Muscle layer of duodenum (tissue), 2 donors: ENCODE data around the gene POTEF.
"Not testable (repeated sequence)": the region's sequence is repeated elsewhere in the genome, so short reads cannot be mapped to it uniquely, and the experiment has no call there.

Experiments
- H3K27ac ChIP-seq: one replicate; pipeline ENCODE4 v1.7.0; 2013; ENCODE audit warnings: mild to moderate bottlenecking, low read length
- H3K27me3 ChIP-seq: one replicate; pipeline ENCODE4 v1.7.0; 2013; ENCODE audit warnings: low read depth, mild to moderate bottlenecking, control low read depth, low read length
- H3K36me3 ChIP-seq, 2 donors: one replicate each; pipeline ENCODE4 v1.7.0; 2013; ENCODE audit warnings: low read length in 2 of 2, control low read depth in 1 of 2, mild to moderate bottlenecking in 1 of 2; ENCODE audit not compliant: insufficient read depth in 2 of 2, control insufficient read depth in 1 of 2
- H3K4me1 ChIP-seq, 2 donors: one replicate each; pipeline ENCODE4 v1.7.0; 2013; ENCODE audit warnings: low read length in 2 of 2, mild to moderate bottlenecking in 2 of 2, control low read depth in 1 of 2, moderate library complexity in 1 of 2; ENCODE audit not compliant: insufficient read depth in 2 of 2, control insufficient read depth in 1 of 2
- H3K4me3 ChIP-seq, 2 donors: one replicate each; pipeline ENCODE4 v1.7.0; 2013; ENCODE audit warnings: low read length in 2 of 2, low read depth in 1 of 2, mild to moderate bottlenecking in 1 of 2
- H3K9me3 ChIP-seq, 2 donors: one replicate each; pipeline ENCODE4 v1.7.0; 2013; ENCODE audit warnings: low read length in 2 of 2, control low read depth in 1 of 2, mild to moderate bottlenecking in 1 of 2; ENCODE audit not compliant: control insufficient read depth in 1 of 2
- donor health status: healthy.

The POTEF gene

DNA sequence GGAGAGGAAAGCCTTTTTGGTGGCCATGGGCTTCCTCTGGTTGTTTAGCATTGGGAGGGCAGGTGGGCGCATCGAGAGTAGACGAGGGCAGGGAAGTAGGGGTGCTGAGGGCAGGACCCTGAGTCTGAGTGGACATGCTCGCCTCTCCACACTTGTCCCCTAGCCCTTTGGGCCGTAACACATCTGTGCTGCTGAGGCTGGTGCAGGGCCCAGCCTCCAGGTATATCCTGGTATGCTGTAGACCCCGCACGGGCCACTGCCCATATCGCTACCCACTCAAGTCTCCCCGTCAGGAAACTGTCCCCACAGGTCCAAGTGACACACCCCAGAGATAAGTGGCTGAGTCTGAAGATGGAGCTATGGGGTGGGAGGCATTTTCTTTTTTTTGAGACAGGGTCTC, 29.6 kb upstream of the POTEF start:
- H3K36me3 ChIP-seq, result peaks cover 0 to 49% of the 10 kb centered on the region in 2 donors
- H3K27ac ChIP-seq, result no peak overlapping the region

DNA sequence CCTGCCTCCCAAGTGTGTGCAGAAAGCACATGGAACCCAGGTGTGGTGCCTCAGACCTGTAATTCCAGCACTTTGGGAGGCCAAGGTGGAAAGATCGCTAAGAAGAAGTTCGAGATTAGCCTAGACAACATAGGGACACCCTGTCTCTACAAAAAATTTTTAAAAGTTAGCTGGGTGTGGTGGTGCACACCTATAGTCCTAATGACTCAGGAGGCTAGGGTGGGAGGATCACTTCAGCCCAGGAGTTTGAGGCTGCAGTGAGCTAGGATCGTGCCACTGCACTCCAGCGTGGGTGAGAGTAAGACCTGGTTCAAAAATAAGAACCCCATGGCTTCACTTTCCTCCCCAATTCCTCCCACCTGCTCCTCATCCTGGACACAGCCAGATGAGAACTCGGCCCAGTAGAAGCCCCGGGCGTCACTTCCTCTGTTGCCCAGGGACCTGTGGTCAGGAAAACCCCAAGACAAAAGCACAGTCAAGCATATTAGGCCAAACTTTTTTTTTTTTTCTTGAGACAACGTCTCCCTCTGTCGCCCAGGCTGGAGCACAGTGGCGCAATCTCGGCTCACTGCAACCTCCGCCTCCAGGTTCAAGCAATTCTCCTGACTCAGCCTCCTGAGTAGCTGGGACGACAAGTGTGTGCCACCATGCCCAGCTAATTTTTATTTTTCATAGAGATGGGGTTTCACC, 28.9 kb upstream of the POTEF start:
- not testable (repeated sequence) for H3K27ac ChIP-seq, H3K9me3 ChIP-seq, H3K27me3 ChIP-seq, H3K4me3 ChIP-seq, H3K4me1 ChIP-seq
- H3K36me3 ChIP-seq, result peaks cover 0 to 50% of the 10 kb centered on the region in 2 donors

More for the DNA sequence above, 29.6 kb upstream of the POTEF start:
- H3K4me3 ChIP-seq, result no peak overlapping the region
- H3K27me3 ChIP-seq, result no peaks in the 10 kb centered on the region
- H3K9me3 ChIP-seq, result no peaks in the 10 kb centered on the region
- H3K4me1 ChIP-seq, result no peaks in the 10 kb centered on the region

DNA sequence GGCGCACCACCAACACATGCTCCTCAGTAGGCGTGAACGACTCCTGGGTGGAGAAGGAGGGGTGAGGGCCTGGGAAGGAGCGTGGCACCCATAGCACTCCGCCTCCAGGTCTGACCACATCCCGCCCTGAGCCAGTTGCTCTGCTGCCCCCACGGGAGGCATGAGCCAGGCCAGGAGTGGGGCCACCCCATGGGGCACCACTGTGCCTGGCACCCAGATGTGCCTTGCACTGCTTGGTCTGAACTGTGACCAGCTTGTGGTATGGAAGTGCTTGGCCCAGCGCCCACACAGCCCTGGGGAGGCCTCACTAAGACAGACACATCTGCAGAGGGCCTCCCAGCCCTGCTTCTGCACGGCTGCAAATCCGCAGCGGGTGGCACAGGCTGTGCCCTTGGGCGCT, 28.3 kb upstream of the POTEF start:
- H3K27me3 ChIP-seq, H3K27ac ChIP-seq, H3K4me1 ChIP-seq, H3K9me3 ChIP-seq, H3K4me3 ChIP-seq: not testable (repeated sequence)
- H3K36me3 ChIP-seq, result peaks cover 0 to 51% of the 10 kb centered on the region in 2 donors

DNA sequence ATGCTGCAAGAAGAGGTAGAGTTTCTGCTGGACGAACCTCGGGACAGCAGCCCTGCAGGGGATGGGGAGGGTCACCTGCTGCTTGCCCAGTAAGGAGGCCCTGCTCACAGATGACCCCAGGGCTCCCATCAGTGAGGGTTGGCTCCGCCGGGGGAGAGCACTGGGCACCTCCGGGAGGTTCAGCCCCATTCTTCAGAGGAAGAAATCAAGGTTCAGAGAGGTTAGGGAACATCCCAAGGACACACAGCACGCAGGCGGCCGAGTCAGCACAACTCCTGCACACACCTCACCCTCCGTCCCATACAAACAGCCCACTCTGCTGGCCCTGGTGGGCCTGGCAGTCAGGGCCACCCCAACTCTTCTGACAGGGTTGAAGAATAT, 27.6 kb upstream of the POTEF start:
- H3K4me1 ChIP-seq, result no peaks in the 10 kb centered on the region
- H3K4me3 ChIP-seq, result no peak overlapping the region
- peaks cover 0 to 56% of the 10 kb centered on the region in 2 donors for H3K36me3 ChIP-seq
- H3K27me3 ChIP-seq, result no peaks in the 10 kb centered on the region
- no peaks in the 10 kb centered on the region for H3K9me3 ChIP-seq
- H3K27ac ChIP-seq, result no peak overlapping the region

DNA sequence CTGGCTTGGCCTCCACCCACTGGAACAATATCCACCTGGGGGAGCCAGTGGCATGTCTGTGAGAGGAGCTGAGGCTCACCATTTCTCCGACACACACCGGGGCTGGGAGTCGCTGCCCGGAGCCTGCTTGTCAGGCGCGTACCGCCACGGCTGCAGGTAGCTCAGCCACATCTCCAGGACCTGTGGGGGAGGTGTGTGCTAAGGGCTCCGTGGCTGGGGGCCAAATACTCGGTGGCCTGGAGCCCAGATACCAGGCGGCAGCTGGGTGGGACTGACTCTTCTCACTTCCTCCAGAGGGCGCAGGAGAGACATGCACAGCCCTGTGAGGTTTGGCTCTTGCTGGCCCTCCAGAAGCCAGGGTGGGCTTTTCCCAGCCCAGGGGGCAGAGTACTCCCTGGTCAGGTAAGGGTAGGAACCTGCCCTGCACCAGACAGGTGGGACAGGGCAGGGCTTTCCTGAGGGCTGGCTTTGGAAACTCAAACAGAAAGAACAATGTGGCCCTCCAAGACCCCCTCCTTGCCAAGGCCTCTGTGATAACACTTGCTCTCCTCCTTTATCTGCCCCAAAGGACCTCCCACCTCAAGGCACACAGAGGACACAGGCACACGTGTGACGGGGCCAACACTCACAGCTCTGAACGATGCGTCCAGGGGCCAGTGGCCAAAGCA, 27.1 kb upstream of the POTEF start:
- not testable (repeated sequence) for H3K4me3 ChIP-seq, H3K4me1 ChIP-seq, H3K27me3 ChIP-seq, H3K9me3 ChIP-seq, H3K27ac ChIP-seq
- H3K36me3 ChIP-seq, result peaks cover 0 to 56% of the 10 kb centered on the region in 2 donors

DNA sequence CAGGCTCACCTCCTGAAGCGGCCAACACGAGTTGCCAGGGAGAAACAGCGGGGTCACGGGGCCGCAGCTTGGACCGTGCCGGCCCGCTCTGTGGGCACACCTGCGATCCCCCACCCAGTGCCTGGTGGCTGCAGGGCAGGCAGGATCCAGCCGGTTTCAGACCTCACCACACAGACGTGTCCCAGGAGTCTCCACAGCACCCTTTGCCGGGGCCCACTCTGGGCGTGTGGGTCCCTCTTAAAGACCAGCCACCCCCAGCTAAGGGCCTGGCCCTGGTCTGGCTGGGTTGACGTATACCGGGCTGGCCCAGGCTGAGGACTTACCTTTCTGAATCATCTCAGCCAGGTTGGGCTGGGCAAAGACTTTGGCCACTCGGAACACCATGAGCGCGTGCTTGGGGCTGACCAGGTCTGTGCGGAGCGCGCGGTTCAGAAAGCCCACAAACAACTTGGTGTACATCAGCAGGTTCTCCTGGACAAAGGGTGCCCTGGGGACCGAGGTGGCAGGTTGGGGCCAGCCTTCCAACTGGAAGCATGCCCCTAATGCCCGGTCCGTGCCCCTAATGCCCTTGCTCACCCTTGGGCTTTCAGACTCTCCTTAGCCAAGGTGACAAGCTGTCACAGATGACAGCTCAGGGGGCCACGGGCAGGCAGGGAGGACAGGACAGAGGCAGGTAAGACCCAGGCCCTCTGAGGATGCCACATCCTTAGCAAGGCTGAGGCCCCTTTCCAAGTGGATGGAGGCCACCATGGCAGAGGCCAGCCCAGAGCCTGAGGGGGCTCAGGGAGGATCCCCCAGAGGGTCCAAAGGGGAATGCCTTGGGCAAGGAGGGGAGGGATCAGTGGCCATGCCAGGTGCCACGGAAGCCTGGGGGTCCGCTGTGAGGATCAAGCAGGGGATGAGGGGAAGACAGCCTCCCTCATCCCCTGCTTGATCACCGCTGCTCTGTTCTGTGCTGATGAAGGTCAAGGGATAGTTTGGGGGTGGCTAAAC, 26.0 kb upstream of the POTEF start:
- peaks cover 0 to 53% of the 10 kb centered on the region in 2 donors for H3K36me3 ChIP-seq

DNA sequence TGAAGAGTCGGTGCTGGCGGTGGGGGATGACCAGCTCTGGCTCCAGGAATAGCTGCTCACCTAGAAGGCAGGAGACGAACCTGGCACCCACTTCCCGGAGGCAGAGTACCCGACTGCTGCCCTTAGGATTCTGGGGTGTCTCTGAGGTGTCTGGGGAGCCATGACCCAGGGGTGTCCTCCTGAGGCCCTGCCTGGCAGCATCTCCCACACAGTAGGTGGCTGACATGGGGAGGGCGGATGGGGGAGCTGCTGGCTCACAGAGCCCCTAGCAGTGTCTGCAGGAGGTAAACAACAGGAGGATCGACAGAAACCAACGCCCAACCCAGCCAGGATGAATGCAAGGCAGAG, 25.4 kb upstream of the POTEF start:
- H3K4me3 ChIP-seq, H3K9me3 ChIP-seq, H3K27me3 ChIP-seq, H3K27ac ChIP-seq, H3K4me1 ChIP-seq: not testable (repeated sequence)
- H3K36me3 ChIP-seq, result peaks cover 0 to 46% of the 10 kb centered on the region in 2 donors

More for the DNA sequence above, 26.0 kb upstream of the POTEF start:
- Histone ChIP-seq H3K4me1 (no peaks in the 10 kb centered on the region), H3K9me3 (no peaks in the 10 kb centered on the region), H3K4me3 (no peak overlapping the region), H3K27me3 (no peaks in the 10 kb centered on the region), H3K27ac (no peak overlapping the region)

DNA sequence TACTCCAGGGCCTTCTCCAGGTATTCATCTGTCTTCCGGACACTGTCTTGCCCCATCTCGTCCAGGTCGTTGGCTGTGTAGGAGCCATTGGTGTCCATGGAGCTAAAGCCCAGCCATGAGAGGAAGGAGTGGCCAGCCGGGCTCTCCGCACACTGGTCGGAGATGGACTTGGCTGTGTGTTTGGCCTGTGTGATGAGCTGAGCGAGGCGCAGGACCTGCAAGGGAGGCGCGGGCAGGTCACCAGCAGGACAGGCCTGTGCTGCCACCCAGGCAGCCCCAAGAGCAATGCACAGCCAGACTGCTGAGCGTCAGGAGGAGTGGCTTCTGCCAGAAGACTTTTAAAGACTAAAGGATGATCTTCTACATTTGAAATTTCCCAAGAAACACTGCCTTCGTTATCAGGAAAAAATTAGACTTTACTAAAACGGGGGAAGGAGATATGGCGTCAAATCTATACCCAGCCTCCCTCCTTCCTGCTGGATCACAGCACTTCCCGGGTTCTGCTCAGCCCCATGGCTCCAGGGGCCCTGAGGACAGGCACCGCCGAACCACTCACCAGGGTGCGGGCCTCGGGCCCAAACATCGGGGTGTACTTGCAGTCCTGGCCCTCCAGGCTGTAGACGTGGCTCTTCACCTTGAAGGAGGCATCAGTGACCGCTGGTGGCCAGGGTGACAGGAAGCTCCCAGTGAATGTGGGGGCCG, 24.9 kb upstream of the POTEF start:
- H3K4me3 ChIP-seq, H3K27ac ChIP-seq, H3K27me3 ChIP-seq, H3K9me3 ChIP-seq, H3K4me1 ChIP-seq: not testable (repeated sequence)
- peaks cover 0 to 43% of the 10 kb centered on the region in 2 donors for H3K36me3 ChIP-seq

DNA sequence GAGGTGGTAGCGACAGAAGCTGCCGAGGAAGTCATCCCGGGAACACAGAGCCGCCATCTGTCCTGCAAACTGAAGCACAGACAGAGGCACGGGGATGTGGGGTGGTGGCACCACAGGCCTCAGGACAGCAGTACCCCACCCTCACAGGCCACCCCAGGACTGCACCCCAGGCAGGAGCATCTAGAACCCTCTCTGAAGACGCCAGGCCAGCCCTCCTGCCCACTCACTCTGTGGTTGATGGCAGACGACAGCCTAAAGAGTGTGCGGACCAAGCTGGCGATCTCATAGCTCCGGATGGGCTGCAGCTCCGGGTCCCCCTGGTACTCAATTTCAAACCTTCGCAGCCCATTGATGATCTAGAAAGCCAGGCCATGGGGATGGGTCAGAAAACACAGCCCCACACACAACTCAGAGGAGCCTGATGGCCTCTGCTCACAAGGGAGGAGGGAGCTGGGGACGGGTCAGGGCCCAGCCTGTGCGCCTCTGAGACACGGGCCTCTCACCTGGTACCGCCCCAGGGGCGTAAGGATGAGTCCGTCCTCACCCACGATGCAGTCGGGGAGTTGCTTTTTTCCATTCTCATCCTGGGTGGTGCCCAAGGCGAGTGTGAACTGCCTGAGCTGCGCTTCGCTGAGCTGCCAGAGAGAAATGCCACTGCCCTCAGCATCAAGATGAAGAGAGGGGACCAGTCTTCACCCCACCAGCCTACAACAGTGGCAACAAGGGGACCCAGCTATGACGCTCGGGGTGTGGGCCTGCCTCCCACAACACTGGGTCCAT, 24.0 kb upstream of the POTEF start:
- H3K4me1 ChIP-seq, result no peaks in the 10 kb centered on the region
- H3K4me3 ChIP-seq, result no peak overlapping the region
- no peak overlapping the region for H3K27ac ChIP-seq
- H3K36me3 ChIP-seq, result peaks cover 0 to 37% of the 10 kb centered on the region in 2 donors
- no peaks in the 10 kb centered on the region for H3K27me3 ChIP-seq
- no peaks in the 10 kb centered on the region for H3K9me3 ChIP-seq

DNA sequence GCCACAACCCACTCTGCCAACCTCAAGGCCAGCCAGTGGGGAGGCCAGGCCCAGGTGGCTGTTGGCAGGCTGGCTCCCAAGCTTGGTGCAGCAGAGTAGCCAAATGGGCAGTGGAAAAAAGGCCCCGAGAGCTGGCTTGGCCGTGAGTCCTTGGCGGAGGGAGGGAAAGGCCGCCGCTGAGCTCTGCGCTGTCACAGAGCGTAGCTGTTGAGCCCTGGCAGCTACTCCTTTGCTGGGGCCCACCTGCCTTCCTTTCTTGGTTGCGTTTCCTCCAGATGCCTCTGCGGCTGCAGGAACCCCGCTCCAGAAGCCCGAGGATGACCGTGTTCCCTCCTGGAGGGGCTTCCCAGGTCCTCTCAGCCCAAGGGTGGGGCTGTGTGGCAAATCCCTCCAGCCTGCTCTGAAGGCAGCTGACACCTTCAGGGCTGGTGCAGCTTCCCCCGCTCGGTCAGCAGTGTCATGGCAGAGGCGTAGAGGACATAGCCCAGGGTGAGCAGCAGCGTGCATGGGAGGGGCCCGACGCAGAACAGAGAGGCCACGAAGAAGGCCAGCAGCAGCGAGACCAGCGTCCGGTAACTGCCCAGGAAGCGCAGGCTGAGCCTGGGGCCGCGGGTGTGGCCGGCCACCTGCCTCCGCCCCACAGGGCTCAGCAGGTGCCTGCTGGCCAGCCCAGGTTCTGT, 23.3 kb upstream of the POTEF start:
- H3K9me3 ChIP-seq, H3K27ac ChIP-seq, H3K4me3 ChIP-seq, H3K27me3 ChIP-seq, H3K4me1 ChIP-seq: not testable (repeated sequence)
- H3K36me3 ChIP-seq, result peaks cover 0 to 37% of the 10 kb centered on the region in 2 donors
